Right atrium auricular region (tissue), 2 donors: Measurements from ENCODE around the gene PLK3. TPM values are rescaled to one million over a fixed set of nuclear protein-coding genes. Genes with fewer than 3 reads are reported as not detected.

Source experiments
- DNase-seq: peaks from one replicate; pipeline ENCODE4 v3.0.0-alpha.2; 2019; ENCODE audit warnings: low spot score
- H3K27ac ChIP-seq, 2 donors: fragments of 200-600 bp; sonication (generic); 1 replicate in 1 of 2; 2 replicates in 1 of 2; pipeline ENCODE4 v1.5.1; 2016 to 2019
- H3K27me3 ChIP-seq, 2 donors: fragments of 200-600 bp; sonication (generic); one replicate each; pipeline versions ENCODE4 v1.5.1 to v1.6.0; 2017 to 2019
- H3K36me3 ChIP-seq: fragments of 200-600 bp; sonication (generic); one replicate; pipeline ENCODE4 v1.5.1; 2016
- H3K4me1 ChIP-seq, 2 donors: fragments of 200-600 bp; sonication (generic); one replicate each; pipeline versions ENCODE4 v1.5.1 to v1.6.0; 2017 to 2019
- H3K4me3 ChIP-seq, 2 donors: fragments of 200-600 bp; sonication (generic); 1 replicate in 1 of 2; 2 replicates in 1 of 2; pipeline ENCODE4 v1.5.1; 2017 to 2019; ENCODE audit warnings: mild to moderate bottlenecking in 1 of 2, moderate library complexity in 1 of 2
- H3K9me3 ChIP-seq, 2 donors: fragments of 200-600 bp; sonication (generic); one replicate each; pipeline ENCODE4 v1.5.1; 2019
- CTCF ChIP-seq, 2 donors: fragments of 200-600 bp; sonication (generic); IDR thresholded peaks; one replicate each; pipeline ENCODE4 v1.5.1; 2019; ENCODE audit warnings: antibody characterized with exemption in 2 of 2
- total RNA-seq, 2 donors: library from RNA; depleted of rRNA; stranded (reverse); fragments of >200 nt; gene quantifications; one replicate each; pipeline ENCODE4 v1.1.0, GENCODE V29; 2016

The PLK3 gene
- total RNA-seq, 2 donors from 2014 or later: 9.1 to 10.8 TPM

DNA sequence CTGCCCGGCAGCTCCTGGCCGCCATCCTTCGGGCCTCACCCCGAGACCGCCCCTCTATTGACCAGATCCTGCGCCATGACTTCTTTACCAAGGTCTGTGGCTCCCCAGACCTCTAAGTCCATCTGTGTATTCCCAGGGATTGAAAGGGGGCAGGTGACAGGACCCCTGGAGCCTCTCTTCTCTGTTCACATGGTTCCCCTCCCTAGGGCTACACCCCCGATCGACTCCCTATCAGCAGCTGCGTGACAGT, 2.8 kb downstream of the PLK3 start:
- Histone ChIP-seq H3K27ac (peak overlapping the region; percentile 61 to 93), H3K27me3 (no peaks in the 10 kb centered on the region), H3K4me3 (peak overlapping the region in 1 of 2 donors; percentile 78), H3K9me3 (no peaks in the 10 kb centered on the region), H3K4me1 (peaks cover 0 to 70% of the 10 kb centered on the region in 2 donors), H3K36me3 (peaks cover 44% of the 10 kb centered on the region)
- no peak for DNase-seq
- no peak for TF ChIP-seq CTCF (IDR thresholded peaks at IDR 0.05)

GRCh38 chr1:44803312-44804095, 3.3 kb downstream of the PLK3 start:
- Histone ChIP-seq H3K4me3 (no peak overlapping the region), H3K4me1 (peaks cover 0 to 75% of the 10 kb centered on the region in 2 donors), H3K27ac (peak overlapping the region; percentile 61 to 93), H3K27me3 (no peaks in the 10 kb centered on the region), H3K9me3 (no peaks in the 10 kb centered on the region), H3K36me3 (peaks cover 44% of the 10 kb centered on the region)
- TF ChIP-seq CTCF (IDR thresholded peaks at IDR 0.05): no peak
- DNase-seq: no peak

- TF ChIP-seq CTCF (IDR thresholded peaks at IDR 0.05): no peak
- Histone ChIP-seq H3K36me3 (peaks cover 44% of the 10 kb centered on the region), H3K9me3 (no peaks in the 10 kb centered on the region), H3K27me3 (no peaks in the 10 kb centered on the region), H3K4me3 (no peak overlapping the region), H3K27ac (peak overlapping the region; percentile 94 to 96), H3K4me1 (peaks cover 0 to 88% of the 10 kb centered on the region in 2 donors)
- DNase-seq: no peak
Observed at GRCh38 chr1:44805311-44806024, 5.3 kb downstream of the PLK3 start.

- no peak for DNase-seq
- Histone ChIP-seq H3K27me3 (no peaks in the 10 kb centered on the region), H3K4me3 (peak overlapping the region in 1 of 2 donors; percentile 7), H3K27ac (peak overlapping the region; percentile 94 to 96), H3K4me1 (peaks cover 0 to 95% of the 10 kb centered on the region in 2 donors), H3K9me3 (no peaks in the 10 kb centered on the region), H3K36me3 (peaks cover 44% of the 10 kb centered on the region)
- TF ChIP-seq CTCF (IDR thresholded peaks at IDR 0.05): no peak
Observed at GRCh38 chr1:44806025-44806703, 6.0 kb downstream of the PLK3 start.

DNA sequence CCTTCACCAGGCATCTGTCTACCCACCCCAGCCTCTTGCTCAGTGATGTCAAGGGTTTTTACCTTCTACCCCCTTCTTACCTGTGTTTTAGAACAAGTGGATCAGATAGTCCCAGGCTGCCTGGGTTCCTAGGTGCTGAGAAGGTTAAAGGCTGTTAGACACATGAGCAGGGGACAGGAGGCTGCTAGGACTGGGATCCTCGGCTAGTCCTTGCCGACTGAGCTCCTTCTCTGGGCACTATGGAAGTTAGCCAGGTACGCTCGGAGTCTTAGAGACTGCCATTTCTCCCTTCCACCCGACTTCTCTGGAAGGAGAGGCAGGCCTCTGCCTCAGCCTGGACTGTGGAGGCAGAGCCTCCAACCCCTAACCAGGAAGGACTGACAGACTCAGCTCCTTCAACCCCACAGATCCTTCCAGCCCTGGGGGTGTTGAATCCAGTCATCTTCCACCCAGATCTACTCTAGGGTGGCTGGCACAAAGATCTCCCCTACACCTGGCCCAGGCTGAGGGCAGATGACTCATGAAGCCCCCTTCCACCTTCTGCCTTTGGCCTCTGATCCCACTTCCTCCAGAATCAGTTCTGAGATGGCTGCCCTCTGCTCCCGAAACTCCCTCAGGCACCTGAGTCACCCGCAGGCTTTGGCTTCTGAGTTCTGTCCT, 6.7 kb downstream of the PLK3 start, which contains the start of gene DYNLT4:
TSS of gene DYNLT4 (minus strand) at position 648 of the 660 bp plus-strand sequence. CDS start 683 bp downstream, outside the sequence.
- H3K27me3 ChIP-seq: no peaks in the 10 kb centered on the region
- TF ChIP-seq CTCF (IDR thresholded peaks at IDR 0.05): no peak
- DNase-seq: no peak
- peak within 1 kb of the TSS; percentile 94 to 96 for H3K27ac ChIP-seq
- no peaks in the 10 kb centered on the region for H3K9me3 ChIP-seq
- H3K4me1 ChIP-seq: peaks cover 0 to 96% of the 10 kb centered on the region in 2 donors
- peaks cover 44% of the 10 kb centered on the region for H3K36me3 ChIP-seq
- H3K4me3 ChIP-seq: peak within 1 kb of the TSS in 1 of 2 donors; percentile 38
